VCaP (cell line): ENCODE measurements around the gene GATA6.

Experiments
- H3K27ac ChIP-seq: fragments of 450-650 bp; 2 replicates; pipeline ENCODE4 v1.5.1; 2017
- TF ChIP-seq, protein P1 (sequence below): fragments of 450-650 bp; conservative IDR thresholded peaks from 2 replicates; pipeline ENCODE4 v1.5.1; 2017; ENCODE audit warnings: mild to moderate bottlenecking, moderate library complexity

Gene GATA6

DNA sequence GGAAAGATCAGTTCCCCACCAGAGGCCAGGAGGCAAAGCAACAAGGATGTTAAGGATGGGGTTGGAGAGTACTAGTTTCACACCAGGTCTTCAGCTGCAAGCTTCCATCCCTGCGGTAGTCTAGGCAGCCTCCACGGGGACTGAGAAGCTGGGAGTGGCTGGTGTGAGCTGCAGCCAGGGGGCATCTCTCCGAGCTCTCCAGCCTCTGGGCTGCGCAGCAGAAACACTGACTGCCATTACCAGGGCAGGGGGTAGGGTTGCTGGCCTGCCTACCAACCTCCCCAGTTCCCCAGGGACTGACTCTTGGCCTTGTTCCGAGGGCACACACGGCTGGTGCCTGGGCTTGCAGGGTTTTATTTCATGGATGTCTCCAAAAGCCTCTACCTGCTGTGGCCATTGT is 15.9 kb downstream of the GATA6 start:
- TF ChIP-seq, protein P1, sequence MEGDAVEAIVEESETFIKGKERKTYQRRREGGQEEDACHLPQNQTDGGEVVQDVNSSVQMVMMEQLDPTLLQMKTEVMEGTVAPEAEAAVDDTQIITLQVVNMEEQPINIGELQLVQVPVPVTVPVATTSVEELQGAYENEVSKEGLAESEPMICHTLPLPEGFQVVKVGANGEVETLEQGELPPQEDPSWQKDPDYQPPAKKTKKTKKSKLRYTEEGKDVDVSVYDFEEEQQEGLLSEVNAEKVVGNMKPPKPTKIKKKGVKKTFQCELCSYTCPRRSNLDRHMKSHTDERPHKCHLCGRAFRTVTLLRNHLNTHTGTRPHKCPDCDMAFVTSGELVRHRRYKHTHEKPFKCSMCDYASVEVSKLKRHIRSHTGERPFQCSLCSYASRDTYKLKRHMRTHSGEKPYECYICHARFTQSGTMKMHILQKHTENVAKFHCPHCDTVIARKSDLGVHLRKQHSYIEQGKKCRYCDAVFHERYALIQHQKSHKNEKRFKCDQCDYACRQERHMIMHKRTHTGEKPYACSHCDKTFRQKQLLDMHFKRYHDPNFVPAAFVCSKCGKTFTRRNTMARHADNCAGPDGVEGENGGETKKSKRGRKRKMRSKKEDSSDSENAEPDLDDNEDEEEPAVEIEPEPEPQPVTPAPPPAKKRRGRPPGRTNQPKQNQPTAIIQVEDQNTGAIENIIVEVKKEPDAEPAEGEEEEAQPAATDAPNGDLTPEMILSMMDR, result no peak
- H3K27ac ChIP-seq, result no peak overlapping the region

DNA sequence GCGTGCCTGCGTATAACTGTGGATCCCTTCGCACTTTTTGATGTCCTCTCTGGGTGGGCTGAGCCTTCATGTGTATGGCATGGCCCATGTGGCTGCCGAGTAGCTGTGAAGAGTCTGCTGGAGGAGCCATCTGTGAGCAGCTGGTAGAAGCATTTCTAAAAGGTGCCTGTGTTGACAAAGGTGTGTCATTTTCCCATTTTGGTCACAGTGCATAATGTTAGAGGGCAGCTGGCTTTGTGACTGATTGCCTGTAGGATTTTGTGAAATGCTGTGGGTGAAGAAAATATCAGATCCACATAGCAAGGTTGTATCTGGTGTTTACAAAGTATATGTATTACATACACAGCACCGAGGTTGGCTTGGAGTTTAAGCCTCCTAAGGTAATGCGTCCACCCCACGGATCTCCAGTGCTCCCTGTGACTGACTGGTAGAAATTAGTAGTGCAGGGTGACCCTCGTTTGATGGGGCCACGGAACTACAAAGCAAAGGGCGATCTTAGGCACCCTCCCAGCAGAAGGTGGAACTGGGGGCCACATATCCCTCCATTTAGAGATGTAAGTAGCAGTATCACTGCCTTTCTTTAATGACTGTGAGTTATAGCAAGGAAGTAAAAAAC is 16.5 kb downstream of the GATA6 start:
- TF ChIP-seq, protein P1, result no peak
- H3K27ac ChIP-seq, result no peak overlapping the region

DNA sequence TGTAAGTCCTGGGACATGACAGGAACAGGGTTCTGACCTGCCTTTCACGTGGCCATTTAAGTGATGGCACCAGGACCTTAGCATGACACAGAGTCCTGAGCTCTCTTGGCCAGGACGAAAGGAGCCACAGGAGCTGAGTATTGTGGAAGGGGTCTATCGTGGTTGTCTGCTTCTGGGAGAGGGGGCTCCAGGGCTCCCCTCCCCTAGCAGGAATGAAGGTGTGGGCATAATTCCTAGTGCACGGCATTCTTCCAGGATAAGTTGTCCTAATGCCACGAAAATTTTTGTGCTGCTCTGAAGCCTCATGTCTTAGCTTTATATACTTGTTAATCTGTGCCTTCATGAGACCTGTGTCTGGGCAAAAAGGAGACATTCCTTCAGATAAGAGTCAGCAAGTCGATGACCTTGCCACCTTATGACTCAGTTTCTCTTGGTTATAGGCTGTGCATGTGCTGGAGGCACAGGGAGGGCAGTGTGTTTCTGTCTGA is 17.1 kb downstream of the GATA6 start:
- TF ChIP-seq, protein P1, result no peak
- H3K27ac ChIP-seq, result no peak overlapping the region

DNA sequence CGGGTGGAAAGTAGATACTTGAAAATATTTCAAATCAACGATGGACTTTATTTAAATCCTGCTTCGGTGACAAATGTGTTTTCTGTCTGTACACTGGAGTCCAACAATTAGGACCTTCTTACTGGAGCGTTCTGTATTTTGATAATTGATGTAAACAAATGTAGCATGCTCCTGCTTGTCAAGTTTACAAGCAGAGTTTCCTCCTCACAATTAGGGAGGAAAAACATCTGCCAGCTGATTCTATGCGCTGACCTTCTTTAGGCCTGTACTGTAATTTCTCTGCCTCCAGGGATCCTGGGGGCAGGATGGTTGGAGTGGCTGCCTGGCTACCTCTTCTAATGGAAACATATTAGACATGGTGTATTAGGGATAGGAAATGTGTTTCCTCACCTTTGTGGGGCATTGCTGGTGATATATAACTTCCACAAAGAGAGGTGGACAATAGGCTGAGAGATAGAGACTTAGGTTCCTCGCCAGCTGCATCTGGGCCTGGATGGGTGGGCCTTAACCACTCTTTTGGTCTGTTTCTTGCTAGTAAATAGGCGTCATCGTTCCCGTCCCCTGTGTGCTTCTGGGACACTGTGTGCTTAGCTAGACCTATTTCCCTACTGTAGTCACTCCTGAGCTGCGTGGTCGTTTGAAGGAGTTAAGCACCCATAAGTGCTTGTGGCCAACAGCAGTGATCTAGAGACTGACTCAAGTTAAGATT is 19.3 kb downstream of the GATA6 start:
- no peak overlapping the region for H3K27ac ChIP-seq
- TF ChIP-seq, protein P1, result no peak

- TF ChIP-seq, protein P1, result no peak
- no peak overlapping the region for H3K27ac ChIP-seq
These were observed 20.2 kb downstream of the GATA6 start for GRCh38 chr18:22189449-22190166.

GRCh38 chr18:22191346-22191695 is 21.9 kb downstream of the GATA6 start:
- TF ChIP-seq, protein P1, result no peak
- no peak overlapping the region for H3K27ac ChIP-seq

DNA sequence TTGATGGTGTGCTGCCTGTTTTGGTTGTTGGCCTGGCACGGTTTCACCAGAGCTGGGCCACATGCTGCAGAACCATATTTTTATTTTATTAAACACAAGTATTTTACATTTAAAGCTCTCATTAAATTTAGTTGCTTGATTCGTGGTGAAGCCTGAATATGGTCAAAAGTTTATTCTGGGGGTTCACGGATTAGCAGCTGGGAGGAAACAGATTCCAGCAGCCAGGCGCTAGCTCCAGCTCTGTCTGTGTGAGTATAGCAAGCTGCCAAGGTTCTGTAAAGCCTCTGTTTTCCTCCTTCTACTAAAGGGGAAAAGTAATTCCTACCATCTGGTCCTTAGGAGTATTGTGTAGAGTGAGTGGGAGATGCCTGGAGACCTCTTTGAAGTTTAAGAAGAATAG is 22.5 kb downstream of the GATA6 start:
- H3K27ac ChIP-seq, result no peak overlapping the region
- TF ChIP-seq, protein P1, result no peak
